ENCODE data around the gene CCT8L2. TPM values are rescaled to one million over a fixed set of nuclear protein-coding genes. Genes with fewer than 3 reads are reported as not detected.
"Not testable (repeated sequence)": the region's sequence is repeated elsewhere in the genome, so short reads cannot be mapped to it uniquely, and the experiment has no call there.

Gene CCT8L2, protein sequence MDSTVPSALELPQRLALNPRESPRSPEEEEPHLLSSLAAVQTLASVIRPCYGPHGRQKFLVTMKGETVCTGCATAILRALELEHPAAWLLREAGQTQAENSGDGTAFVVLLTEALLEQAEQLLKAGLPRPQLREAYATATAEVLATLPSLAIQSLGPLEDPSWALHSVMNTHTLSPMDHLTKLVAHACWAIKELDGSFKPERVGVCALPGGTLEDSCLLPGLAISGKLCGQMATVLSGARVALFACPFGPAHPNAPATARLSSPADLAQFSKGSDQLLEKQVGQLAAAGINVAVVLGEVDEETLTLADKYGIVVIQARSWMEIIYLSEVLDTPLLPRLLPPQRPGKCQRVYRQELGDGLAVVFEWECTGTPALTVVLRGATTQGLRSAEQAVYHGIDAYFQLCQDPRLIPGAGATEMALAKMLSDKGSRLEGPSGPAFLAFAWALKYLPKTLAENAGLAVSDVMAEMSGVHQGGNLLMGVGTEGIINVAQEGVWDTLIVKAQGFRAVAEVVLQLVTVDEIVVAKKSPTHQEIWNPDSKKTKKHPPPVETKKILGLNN
- not detected in 2 replicates for total RNA-seq

DNA sequence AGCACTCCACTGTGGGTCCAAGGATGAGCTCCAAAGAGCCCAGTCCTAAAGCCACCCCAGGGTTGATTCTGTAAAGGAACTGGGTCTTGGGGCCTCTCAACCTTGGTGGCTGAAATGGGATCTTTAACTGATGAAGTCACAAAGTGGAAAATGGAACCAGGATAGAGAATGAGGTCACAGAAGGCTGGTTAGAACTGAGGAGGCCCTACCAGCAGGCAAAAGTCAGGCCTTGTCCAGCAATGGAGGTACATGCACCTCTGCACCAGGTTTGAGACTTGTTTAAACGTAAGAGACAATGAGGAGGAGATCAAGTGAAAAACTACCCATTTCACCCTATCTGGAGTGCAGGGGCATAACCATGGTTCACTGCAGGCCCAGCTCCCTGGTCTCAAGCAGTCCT lies at the start of gene CCT8L2:
Gene CCT8L2 (minus strand): TSS at position 101 of the 400 bp plus-strand sequence. CDS start 260 bp downstream, outside the sequence.
- intact Hi-C loops (cut with micrococcal nuclease) = not testable (repeated sequence)

DNA sequence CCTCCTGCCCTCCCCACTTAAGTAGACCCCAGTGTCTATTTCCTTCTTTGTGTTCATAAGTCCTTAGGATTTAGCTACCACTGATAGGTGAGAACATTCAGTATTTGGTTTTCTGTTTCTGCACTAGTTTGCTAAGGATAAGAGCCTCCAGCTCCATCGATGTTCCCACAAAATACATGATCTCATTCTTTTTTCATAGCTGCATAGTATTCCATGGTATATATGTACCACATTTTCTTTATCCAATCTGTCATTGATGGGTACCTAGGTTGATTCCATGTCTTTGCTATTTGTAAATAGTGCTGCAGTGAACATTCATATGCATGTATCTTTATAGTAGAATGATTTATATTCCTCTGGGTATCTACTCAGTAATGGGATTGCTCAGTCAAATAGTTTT lies 42.8 kb upstream of the CCT8L2 start:
- intact Hi-C loops (cut with micrococcal nuclease) = not testable (repeated sequence)

DNA sequence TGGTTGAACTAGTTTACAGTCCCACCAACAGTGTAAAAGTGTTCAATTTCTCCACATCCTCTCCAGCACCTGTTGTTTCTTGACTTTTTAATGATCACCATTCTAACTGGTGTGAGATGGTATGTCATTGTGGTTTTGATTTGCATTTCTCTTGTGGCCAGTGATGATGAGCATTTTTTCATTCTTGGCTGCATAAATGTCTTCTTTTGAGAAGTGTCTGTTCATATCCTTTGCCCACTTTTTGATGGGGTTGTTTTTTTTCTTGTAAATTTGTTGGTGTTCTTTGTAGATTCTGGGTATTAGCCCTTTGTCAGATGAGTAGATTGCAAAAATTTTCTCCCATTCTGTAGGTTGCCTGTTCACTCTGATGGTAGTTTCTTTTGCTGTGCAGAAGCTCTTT lies 41.5 kb upstream of the CCT8L2 start:
- intact Hi-C loops (cut with micrococcal nuclease) = not testable (repeated sequence)

DNA sequence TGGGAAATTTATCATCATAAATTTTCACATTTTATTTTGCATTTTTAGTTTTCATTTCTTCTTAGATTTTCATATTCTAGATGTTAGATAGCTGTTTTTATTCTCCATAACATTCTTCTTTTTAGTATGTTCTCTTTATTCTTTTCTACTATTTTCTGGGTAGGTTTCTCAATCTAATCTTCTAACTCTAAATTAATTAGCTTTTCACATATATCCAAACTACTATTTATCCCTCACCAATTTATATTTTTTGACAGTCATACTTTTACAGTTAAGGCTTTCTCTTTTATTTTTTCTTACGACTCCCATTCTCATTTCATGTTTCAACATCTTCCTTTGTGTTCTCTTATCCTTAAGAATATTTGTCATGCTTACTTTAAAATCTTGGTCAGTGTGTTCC lies 35.9 kb upstream of the CCT8L2 start:
- intact Hi-C loops (cut with micrococcal nuclease) = not testable (repeated sequence)

DNA sequence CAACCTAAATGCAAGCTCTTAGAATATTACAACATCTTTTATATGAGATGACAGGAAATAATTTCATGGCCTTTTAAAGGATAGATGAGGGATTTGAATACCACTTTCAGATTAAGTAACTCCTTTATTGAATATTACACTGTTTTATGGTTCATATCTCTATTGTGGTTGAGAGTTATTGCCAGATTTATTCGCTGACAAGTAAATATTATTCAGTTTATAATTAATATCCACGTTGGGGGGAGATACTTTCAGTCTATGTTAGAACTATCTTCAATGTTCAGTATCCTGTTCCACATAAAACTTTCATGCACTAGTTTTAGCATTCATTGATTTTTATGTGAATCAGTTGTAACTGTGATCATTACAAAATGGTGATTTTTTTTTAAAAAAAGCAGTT lies 32.4 kb upstream of the CCT8L2 start:
- intact Hi-C loops (cut with micrococcal nuclease) = not testable (repeated sequence)

DNA sequence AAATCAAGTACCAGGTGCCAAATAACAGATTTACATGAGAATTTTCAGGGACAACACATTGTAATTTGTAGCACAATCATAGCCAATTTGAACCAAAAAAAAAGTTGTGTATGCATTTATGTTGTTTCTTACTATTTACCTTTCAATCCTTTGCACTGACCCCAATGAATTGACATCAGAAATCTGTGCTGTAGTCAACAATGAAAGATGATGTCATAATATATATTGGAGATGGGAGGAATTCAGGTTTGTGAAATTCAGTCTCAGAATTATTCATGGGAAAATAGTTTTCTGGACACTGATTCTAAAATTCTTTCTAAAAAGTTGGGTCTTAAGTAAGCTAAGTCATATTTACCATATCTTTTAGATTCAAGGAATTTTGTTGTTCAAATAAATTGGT lies 31.0 kb upstream of the CCT8L2 start:
- intact Hi-C loops (cut with micrococcal nuclease) = not testable (repeated sequence)

DNA sequence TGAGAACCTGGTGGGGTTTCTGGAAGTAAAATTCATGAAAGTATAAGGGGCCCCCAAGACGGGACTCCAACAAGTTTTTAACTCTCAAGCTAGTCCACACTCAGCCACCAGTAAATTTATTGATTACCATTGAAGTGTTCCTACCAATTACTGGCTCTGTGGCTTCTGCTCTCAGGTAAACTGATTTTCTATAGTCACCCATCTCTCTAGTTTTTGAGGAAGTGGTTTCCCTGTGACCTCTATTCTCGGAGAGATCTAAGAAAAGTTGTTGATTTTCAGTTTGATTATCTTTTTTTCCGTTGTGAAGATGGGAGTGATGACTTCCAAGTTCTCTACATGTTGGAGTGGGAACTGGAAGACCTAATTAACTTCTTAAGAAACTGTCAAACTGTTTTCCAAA lies 24.9 kb upstream of the CCT8L2 start:
- intact Hi-C loops (cut with micrococcal nuclease) = not testable (repeated sequence)

DNA sequence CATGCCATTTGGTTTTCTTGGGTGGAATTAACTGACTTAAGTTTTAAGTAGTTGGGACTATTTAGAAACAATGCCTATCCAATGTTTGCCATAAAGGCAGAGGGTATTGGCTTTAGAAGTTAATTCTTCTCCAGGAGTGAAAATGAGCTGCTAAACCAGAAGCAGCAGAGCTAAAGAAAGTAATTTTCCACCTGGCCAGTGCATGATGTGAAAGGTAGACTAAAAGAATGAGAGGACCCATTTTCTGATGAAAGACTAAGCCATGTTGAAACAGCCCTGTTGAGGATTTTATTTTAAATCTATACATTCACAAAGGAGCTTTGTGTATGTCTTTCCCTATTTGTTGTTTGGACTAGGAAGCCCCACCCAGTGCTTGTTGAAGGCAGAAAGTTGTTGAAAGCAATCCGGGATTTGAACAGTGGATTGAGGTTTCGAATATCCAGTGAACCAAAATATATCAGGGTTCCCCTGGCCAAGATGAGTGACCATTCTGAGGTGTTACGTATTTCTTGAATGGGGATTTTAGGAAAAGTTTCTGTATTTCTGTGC lies 23.9 kb upstream of the CCT8L2 start:
- intact Hi-C loops (cut with micrococcal nuclease) = not testable (repeated sequence)

DNA sequence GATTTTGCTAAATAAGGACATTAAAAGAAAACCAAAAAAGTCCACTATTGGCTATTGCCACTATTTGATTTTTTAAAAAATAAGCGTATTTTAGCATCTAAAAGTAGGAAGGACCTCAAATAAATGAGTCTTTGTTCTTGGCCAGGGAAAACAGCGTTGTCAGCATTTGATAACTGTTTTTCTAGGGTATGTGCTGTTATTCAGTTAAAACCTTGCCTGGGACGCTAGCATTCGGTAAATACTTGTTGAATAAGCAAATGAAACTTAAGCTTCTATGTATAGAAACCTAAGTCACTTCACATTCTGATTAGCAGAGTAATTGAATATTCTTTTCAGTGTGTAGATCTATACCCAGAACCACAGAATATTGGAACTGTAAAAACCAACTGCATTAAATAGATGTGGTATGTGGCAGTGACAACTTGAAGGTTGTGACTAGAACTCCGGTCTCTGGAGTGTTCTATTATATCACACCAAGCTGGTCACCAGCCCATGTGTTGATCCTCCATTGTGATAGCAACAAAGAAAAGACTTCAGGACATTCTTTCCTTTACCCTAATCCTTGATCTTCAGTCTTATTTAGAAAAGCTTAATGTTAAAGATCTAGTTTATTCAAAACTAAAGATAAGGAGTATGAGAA lies 23.1 kb upstream of the CCT8L2 start:
- intact Hi-C loops (cut with micrococcal nuclease) = not testable (repeated sequence)

DNA sequence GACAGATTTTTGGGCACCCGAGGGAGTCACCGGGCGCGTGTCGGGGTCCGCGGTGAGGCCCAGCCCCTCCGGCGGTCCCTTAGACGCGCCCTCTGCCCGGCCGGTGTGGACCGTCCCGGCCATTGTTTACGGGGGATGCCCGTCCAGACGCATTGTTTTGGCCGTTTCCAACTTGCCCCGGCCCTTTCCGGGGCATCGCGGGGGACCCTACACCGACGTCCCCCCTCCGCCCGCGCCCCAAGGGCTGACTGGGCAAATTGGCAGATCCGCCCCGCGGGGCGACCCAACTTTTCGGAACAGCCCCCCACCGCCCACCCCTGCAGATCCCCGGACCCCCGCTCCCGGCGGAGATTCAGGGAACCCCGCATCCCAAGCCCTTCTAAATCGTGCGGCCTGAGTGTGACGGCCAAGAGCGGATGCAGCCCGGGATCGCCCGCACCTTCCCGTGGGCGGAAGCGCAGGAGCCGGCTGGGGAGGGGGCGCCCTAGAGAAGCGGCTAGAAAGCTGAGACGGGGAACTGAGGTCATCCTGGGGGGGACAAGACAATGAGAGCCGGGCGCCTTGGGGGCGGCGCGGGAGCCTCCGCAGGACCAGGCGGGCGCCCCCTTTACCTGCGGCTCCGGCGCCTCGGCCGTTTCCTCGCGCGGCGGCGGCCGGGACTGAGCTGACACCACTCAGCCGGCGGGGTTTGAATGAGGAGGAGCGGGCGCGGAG lies 17.1 kb upstream of the CCT8L2 start:
- intact Hi-C loops (cut with micrococcal nuclease) = no loop called here

DNA sequence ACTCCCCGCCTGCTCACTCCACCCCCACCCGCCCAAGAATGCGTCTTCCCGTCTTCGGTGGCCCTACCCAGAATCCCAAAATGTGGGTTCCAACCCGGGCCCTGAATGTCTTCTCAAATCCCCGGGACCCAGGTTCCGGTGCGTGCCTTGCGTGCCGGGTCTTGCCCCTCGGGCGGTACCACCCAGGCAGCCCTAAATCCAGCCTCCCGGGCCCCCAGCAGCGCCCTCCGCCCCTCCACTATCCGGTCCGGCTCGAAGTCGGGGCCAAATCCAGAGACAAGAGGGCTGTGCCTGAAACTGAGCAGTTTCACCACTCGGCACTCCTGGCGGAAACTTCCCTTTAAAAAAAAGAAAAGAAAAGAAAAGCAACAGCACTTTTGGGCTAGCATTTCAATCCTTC lies 16.3 kb upstream of the CCT8L2 start:
- intact Hi-C loops (cut with micrococcal nuclease) = no loop called here

DNA sequence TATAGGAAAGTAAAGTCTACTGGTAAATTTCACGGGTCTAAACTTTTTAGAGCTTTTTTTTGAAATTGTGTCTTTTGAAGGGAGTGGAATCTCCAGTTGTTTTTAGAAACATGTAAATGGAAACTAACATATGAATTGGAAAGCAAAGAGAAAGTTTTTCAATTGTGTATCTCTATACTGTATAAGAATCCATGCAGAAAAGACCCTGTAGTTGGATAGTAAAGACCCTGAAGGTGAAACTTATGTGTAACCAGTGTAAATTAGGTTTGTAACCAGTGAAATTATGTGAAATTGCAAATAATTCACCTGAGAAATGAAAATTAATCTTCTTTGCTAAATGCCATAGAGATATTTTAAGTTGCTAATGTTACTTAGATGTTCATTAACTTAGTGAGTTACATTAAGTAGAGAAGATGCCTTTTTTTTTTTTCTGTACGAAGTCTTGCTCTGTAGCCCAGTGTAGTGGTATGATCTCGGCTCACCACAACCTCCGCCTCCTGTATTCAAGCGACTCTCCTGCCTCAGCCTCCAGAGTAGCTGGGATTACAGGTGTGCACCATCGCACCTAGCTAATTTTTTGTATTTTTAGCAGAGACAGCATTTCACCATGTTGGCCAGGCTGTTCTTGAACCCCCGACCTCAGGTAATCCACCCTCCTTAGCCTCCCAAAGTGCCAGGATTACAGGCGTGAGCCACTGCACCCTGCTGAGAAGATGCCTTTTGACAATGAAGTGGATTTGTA lies 11.8 kb upstream of the CCT8L2 start:
- intact Hi-C loops (cut with micrococcal nuclease) = not testable (repeated sequence)

DNA sequence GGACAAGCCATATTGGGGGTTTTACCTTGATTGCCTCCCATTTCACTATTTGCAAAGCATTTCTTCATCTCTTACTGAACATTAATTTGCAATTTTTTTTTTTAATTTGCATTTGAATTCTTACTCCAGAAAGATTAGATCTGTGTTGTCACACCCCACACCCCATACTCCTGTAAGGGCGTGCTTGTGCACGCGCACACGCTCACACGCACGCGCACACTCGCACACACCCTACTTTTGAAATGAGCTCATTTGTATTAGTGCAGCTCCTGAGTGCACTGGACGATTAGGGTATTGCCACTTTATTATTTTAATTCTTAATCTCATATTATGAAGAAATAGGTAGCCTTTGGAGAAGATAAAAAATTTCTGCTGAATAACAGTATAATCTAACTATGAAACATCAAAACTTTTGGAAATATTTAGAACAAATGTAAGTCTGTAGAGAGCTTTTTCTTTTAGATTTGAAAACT lies 11.2 kb upstream of the CCT8L2 start:
- intact Hi-C loops (cut with micrococcal nuclease) = not testable (repeated sequence)

DNA sequence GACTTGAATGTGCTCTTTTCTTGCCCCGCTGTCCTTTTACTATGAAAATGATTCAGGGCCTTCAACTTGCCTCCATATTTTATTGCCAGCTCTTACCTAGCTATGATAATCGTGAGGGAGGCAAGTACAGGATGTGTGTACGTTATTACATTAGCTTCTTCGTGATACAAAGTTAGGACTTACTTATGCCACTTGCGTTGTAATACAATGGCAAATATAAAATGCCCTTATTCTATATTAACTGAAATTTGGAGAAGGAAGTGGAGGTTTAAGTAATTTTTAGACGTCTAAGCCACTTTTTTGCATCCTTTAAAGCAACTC lies 10.8 kb upstream of the CCT8L2 start:
- intact Hi-C loops (cut with micrococcal nuclease) = no loop called here

DNA sequence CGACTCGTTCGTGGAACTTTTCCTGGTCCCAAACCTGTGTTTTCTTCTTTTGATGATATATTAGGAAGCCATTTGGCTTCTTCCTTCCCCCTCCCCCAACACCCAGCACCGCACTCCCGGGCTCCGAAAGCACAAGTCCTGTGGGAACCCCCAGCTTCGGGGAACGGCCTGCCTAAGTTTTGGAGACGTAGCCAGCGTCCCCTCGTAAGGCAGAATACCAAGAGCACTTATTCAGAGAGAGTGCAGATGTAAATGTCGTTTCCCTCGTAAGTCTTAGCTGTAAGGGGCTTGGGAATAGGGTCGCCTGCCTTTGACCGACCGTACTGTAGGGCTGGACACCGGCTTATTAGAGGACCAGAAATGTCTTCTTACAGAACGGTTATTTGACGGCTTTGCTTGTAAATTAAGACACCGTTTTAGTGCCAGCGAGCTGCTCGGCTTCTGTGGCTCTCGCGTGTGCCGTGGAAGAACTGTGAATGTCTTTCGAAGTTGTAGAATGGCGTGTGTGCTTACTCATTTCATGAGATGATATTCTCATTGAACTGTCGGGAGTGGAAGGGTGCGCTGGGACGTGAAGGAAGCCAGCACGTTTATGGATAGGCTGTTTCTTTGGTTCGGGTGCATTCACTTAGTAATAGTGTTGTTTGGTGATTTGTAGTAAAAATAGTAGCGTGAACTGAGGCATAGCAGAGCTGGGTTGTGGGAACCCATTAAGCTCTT lies 10.3 kb upstream of the CCT8L2 start:
- intact Hi-C loops (cut with micrococcal nuclease) = not testable (repeated sequence)

DNA sequence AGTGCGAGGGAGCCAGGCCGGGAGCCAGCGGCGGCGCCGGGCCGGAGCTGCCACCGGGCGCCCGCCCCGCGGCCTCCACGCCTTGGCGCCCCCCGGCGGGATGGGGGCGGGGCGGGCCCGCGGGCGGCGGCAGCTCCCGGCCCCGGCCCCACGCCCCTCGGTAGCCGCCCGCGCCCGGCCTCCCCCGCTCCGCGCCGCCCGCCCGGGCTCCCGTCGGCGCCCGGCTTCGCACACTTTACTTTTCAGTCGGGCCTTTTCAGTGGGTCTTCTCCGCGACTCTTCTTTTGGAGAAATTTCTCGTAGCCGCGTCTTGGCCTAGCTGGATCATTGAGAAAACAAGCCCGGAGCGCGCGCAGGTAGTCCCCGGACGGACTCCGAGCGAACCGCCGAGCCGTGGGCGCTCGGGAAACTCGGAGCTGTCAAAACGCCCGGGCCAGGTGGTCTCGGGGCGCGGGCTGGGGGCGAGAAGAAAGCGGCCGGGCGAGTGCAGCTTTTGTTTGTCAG lies 9.7 kb upstream of the CCT8L2 start:
- intact Hi-C loops (cut with micrococcal nuclease) = not testable (repeated sequence)

DNA sequence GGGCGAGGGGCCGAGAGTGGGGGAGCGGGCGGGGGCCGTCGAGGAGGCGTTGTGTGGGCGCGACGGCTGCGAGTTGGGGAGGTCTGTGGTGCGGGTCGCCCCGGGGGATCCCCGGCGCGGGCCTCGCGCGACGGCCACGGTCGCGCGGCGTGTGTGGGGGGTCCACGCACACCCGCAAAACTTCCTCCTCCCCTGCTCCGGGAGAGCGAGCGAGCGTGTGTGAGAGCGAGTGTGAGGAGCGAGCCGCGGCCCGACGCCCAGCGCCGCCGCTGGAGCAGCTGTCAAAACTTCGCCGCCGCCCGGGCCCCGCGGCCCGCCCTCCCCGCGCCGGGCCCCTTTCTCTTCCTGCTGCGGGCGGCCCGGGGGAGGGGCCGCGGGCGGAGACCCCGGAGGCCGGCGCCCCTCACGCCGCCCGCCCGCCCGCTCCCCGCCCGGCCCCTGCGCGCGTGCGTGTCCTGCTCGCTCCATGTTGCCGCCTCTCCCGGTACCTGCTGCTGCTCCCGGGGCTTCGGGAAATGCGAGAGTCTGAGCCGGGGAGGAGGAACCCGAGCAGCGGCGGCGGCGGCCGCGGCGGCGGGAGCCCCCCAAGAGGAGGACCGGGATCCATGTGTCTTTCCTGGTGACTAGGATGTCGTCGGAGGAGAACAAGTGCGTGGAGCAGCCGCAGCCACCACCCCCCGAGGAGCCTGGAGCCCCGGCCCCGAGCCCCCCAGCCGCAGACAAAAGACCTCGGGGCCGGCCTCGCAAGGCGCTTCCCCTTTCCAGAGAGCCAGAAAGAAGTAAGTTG lies 9.0 kb upstream of the CCT8L2 start:
- intact Hi-C loops (cut with micrococcal nuclease) = no loop called here

DNA sequence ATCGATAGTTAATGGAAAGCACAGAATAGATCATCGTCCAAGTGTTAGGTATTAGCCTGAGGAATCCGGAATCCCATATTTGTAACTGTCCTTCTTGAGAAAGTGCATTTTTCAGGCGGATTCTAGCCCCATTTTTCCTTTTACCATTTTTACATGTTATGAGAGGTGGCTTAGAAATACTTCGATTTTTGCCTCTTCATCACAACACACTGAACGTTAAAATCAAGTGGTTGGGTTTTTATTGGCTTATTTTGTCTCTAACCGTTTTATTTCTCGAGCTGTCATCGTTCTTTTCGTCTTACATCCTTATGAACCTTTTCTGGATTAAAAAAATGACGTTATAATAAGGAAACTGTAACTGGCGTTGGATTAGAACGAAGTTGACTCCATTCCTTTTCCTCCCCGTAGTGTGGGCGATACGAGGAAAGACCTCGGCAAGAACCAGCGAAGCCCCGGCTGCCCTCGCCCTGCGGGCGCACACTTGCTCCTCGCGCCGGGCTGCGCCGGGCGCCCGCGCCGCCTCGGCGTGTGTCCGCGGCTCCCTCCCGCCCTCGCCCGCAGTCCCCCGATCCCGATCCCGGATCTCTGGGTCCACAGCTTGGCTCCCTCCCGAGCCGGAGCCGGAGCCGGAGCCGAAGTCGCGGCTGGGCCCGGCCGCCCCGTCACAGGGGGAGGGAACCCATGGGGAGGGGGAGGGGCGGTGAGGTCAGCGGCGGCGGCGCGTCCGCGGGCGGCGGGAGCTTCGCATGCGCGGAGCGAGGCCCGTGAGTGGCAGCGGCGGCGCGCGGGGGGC lies 8.2 kb upstream of the CCT8L2 start:
- intact Hi-C loops (cut with micrococcal nuclease) = not testable (repeated sequence)

Measured in T-helper 1 cell treated with Interleukin-12 subunit alpha and Interleukin-12 subunit beta and Interleukin-4 antibody, amounts not matched to agents 30 ng/mL and 1 ng/mL, for 36 hours (primary cell).